Measurements from ENCODE around the gene ELAPOR1. TPM values are rescaled to one million over a fixed set of nuclear protein-coding genes. Genes with fewer than 3 reads are reported as not detected.

Gene ELAPOR1
- total and polyA plus RNA-seq, 9 of the 15 experiments (the other 6 are each of a cell fraction or from before 2014, with no cell fraction given) = 0.07 to 1.2 (median 0.18) TPM

GRCh38 chr1:109083923-109084322 is 30.0 kb upstream of the ELAPOR1 start:
- ChIA-PET CTCF (ENCODE audit: low intra/inter-chr PET ratio) (no interaction called here), POLR2A (interaction anchor here (0.7 to 2.9 kb wide), 3 partner anchors 17 to 270 kb away, joined by 3 to 22 read pairs (median 5); partner anchors contain the start of gene WDR47)
- H3K4me3 ChIP-seq = no peak overlapping the region
- no peaks in the 10 kb centered on the region for H4K20me1 ChIP-seq (replicated peaks; ENCODE audit: control insufficient read depth, insufficient read depth, low read length)
- intact Hi-C loops (cut with micrococcal nuclease) (no loop called here), in situ Hi-C loops (cut with MboI) (no loop called here)
- H3K79me2 ChIP-seq (ENCODE audit: control insufficient read depth, insufficient read depth, low read length) = 0 out of 3 replicates have a peak, but pooled peaks cover under 1% of the 10 kb centered on the region
- peak overlapping the region; percentile 28; the same call in 1 of the 3 replicates for H3K27ac ChIP-seq (ENCODE audit: extremely low read depth, low read depth, low read length)
- H3K4me1 ChIP-seq (replicated peaks in 1 of 2; ENCODE audit: control insufficient read depth in 2 of 2, insufficient read depth in 2 of 2, low read length in 2 of 2) = peaks cover 18 to 38% of the 10 kb centered on the region in 2 experiments
- H3K9ac ChIP-seq (ENCODE audit: insufficient read depth in 1 of 2, low read depth in 2 of 2, low read length in 2 of 2) = no peak overlapping the region
- H3K27me3 ChIP-seq (ENCODE audit: control insufficient read depth in 2 of 2, insufficient read depth in 2 of 2, low read length in 2 of 2) = no peaks in the 10 kb centered on the region
- no peak overlapping the region for H3K4me2 ChIP-seq (ENCODE audit: insufficient read depth, low read length)
- FAIRE-seq = peak; percentile 15
- DNase-seq (ENCODE audit: extremely low read depth in 1 of 4, low spot score in 3 of 4) = peak in 1 of 4 experiments; percentile 49
- no TSS peak for BruUV-seq (replicated peaks)
- WGBS (ENCODE audit: insufficient coverage, low coverage, missing lambda C conversion rate) = 4% methylated on average over 1 of the region's 1 CpG
- H3K9me1 ChIP-seq (ENCODE audit: control insufficient read depth, insufficient read depth, low read length) = no peaks in the 10 kb centered on the region
- peak; percentile 18 for ATAC-seq
- H3K9me3 ChIP-seq (replicated peaks; ENCODE audit: control insufficient read depth, insufficient read depth, low read depth, low read length) = no peaks in the 10 kb centered on the region
- H2AFZ ChIP-seq (ENCODE audit: low read depth, low read length) = peak overlapping the region; percentile 93
- no peaks in the 10 kb centered on the region for H3K36me3 ChIP-seq (ENCODE audit: control insufficient read depth, insufficient read depth, low read length)
- no peak for TF ChIP-seq E2F3 (CRISPR knock-in tag; IDR thresholded peaks at IDR 0.05)
- TF ChIP-seq ATF2 (CRISPR knock-in tag; IDR thresholded peaks at IDR 0.05) = no peak
- TF ChIP-seq MLLT1 (IDR thresholded peaks at IDR 0.05) = no peak
- TF ChIP-seq C11orf30 (IDR thresholded peaks at IDR 0.05; ENCODE audit: low read depth) = no peak
- TF ChIP-seq ZNF121 (CRISPR knock-in tag; conservative IDR thresholded peaks at IDR 0.05) = no peak
- no peak for TF ChIP-seq RNF219 (CRISPR knock-in tag; IDR thresholded peaks at IDR 0.05)
- no peak for TF ChIP-seq RERE (CRISPR knock-in tag; IDR thresholded peaks at IDR 0.05; ENCODE audit: borderline replicate concordance)
- no peak for TF ChIP-seq FOSL1 (tag; conservative IDR thresholded peaks at IDR 0.05)
- TF ChIP-seq FOXA1 (IDR thresholded peaks at IDR 0.05; ENCODE audit: borderline replicate concordance) = no peak
- no peak for TF ChIP-seq CBFA2T3 (IDR thresholded peaks at IDR 0.05)
- TF ChIP-seq MEIS2 (IDR thresholded peaks at IDR 0.05; ENCODE audit: partially characterized antibody) = peak; percentile 77
- TF ChIP-seq CBX1 (IDR thresholded peaks at IDR 0.05; ENCODE audit: low read depth) = no peak

All from K562 (cell line).